CD4-positive, alpha-beta T cell treated with Interleukin-6 for 4 hours (primary cell): Measurements from ENCODE around the gene ZNF268.
"Not testable (repeated sequence)": the region's sequence is repeated elsewhere in the genome, so short reads cannot be mapped to it uniquely, and the experiment has no call there.

Source experiments
- DNase-seq: peaks from one replicate; pipeline ENCODE4 v3.0.0-alpha.2; 2020; ENCODE audit warnings: mixed read lengths

ZNF268 gene

GRCh38 chr12:133231001-133231400 lies 49.7 kb downstream of the ZNF268 start:
- DNase-seq: no peak

GRCh38 chr12:133233006-133233405 lies 51.7 kb downstream of the ZNF268 start:
- DNase-seq: no peak

GRCh38 chr12:133233993-133234564 lies 52.8 kb downstream of the ZNF268 start:
- no peak for DNase-seq

DNA sequence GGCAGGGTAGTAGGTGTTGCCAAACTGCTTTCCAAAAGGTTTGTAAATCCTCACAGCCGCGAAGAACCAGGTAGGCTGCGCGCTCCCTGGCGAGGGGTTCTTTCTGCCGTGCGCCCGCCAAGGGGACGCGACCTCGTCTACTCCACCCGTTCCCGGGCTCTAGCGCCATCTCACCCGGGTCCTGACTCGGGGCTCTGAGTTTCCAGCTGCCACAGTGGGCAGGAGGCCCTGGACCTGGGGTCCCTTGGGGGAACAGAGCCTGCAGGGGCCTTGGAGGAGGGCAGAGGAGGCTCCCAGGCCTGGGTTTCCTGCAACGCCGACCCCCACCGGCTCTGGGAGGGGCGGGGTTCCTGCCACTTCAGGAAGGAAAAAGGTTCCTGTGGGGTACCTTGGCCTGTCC lies 53.7 kb downstream of the ZNF268 start:
- no peak for DNase-seq

- DNase-seq: no peak
These were observed 54.3 kb downstream of the ZNF268 start, which contains the start of gene ANHX for GRCh38 chr12:133235401-133236112. Gene ANHX (minus strand): TSS chr12:133235877. CDS start chr12:133234356, 1,521 bp downstream.

- no peak for DNase-seq
These were observed 54.8 kb downstream of the ZNF268 start for GRCh38 chr12:133236144-133236543.

GRCh38 chr12:133236556-133236955 lies 55.3 kb downstream of the ZNF268 start:
- no peak for DNase-seq

GRCh38 chr12:133251732-133252131 lies 70.4 kb downstream of the ZNF268 start:
- DNase-seq: no peak

GRCh38 chr12:133255833-133256232 lies 74.5 kb downstream of the ZNF268 start:
- DNase-seq: not testable (repeated sequence)

DNA sequence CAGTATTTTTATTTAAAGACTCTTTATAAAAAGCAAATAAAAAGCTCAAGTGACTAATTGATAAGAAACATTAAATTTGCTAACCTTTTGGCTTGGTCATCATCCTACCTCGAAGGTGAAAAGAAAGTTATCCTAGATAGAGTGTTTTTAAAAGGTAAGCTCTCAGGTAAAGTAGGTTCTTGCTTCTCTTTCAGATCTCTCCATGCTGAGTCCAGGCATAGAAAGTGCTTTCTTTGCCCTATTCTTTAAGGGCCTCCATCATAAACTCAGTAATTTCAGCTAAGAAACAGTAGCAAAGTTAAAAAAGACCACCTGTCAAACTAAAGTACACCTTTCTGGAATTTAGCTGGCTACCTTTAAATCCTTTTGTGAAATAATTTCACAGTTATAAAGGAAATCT lies 75.0 kb downstream of the ZNF268 start:
- no peak for DNase-seq

GRCh38 chr12:133264173-133264572 lies 82.9 kb downstream of the ZNF268 start:
- DNase-seq: no peak
